ENCODE measurements around the gene INPP5A.
"Not testable (repeated sequence)": the region's sequence is repeated elsewhere in the genome, so short reads cannot be mapped to it uniquely, and the experiment has no call there.

The INPP5A gene, protein sequence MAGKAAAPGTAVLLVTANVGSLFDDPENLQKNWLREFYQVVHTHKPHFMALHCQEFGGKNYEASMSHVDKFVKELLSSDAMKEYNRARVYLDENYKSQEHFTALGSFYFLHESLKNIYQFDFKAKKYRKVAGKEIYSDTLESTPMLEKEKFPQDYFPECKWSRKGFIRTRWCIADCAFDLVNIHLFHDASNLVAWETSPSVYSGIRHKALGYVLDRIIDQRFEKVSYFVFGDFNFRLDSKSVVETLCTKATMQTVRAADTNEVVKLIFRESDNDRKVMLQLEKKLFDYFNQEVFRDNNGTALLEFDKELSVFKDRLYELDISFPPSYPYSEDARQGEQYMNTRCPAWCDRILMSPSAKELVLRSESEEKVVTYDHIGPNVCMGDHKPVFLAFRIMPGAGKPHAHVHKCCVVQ

DNA sequence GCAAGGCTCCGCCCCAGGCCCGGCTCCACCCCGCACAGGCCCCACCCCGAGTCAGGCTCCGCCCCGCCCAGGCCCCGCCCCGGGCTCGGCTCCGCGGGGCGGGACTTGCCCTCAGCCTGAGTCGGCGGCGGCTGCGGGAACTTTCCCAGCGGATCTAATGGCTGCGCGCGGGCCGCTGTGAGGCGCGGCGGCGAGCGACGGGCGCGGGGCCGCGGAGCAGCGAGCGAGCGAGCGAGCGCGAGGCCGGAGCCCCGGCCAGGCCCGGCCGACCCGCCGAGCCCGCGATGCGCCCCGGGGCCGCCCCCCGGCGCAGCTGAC is at the start of gene INPP5A:
Gene INPP5A (plus strand): TSS at position 104 of the 318 bp plus-strand sequence. CDS start 310 bp downstream, outside the sequence.
- DNase-seq: no peak

DNA sequence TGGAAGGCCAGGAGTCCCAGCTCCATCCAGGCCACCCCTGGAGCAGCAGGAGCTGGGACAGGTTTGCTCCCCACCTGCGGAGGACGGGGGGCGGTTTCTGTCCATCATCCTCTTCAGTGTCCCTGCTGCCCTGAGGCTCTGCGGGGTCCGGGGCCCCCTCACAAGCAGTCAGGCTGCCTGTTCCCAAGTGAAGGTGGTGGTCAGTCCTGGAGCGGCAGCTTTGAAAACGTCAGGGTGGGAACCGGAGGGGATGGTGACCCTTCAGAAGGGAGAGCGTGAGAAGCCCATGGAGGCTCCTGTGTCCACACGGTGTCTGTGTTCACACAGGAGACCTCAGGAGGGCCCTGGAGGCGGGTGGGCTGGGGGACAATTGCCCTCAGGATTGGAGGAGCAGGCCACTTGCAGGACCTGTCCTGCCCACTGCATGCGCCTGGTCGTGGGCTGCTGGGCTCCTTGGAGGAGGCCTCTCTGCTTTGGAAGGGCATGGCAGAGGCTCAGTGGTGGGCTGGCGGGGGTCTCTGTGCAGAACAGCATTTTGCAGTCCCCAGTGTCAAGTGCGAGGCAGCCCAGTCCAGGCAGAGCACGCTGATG is 49.3 kb upstream of the INPP5A start:
- DNase-seq: no peak

DNA sequence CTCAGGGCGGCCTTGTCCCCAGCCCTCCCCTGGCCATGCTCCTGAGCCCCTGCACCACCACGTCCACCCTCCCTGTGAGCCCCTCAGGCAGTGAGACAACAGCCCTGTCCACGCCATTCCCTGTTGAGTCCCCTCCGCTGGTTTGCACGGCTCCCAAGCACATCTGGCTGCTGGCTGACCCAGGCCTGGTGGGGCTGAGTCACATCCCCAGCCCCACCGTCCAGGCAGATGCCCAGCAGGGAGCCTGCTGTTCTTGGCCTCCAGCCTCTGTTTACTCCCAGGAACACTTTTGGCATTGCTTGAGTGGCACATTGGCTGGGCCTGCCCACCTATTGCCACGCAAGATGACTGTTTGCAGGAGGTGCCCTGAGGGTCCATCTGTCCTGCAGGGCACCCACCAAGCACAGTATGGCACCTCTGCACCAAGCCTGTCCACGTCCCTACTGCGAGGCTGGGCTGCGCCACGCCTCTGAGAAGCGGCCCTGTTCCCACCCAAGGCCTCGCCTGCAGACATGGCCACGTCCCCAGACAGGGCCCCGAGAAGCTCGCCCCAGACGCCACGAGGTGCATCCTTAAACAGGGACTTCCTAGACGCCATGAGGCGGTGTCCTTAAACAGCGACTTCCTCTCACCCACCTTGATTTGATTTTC is 48.4 kb upstream of the INPP5A start:
- DNase-seq: peak; percentile 50

DNA sequence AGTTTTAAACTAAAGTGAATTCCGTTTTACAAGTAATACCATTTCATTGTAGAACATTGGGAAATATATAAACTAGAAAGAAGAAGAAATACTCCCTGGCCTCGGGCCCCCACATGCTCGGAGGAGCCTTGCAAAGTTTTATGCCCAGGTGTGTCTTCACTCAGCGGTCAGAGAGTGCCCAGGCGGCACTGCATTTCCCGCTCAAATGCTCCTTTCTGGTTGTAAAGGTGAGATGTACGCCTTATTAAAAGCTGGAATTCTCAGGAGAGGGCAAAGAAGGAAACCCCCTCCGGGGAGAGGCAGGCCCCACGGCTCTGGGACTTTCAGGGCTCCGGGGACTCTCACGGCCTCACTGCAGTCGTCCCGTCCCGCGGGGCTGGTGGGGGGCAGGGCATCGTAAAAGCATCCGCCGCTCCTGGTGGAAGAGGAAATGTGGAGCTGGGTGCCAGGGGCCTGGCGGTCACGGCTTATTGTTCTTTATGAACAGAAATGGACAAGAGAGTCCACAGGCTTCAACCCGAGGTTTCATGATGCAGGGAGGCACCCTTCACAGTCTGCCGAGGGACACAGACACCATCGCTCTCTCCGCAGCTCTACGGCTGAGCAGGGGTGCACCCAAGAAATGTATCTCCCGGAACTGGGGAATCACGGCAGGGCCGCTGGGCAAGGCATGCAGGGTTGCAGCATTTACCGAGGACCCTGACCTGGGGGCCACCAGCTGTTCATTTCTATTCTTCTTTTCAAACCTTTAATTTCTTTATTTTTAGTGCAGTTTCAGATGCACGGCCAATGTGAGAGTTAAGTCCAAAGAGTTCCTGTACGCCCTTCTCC is 47.7 kb upstream of the INPP5A start:
- no peak for DNase-seq

DNA sequence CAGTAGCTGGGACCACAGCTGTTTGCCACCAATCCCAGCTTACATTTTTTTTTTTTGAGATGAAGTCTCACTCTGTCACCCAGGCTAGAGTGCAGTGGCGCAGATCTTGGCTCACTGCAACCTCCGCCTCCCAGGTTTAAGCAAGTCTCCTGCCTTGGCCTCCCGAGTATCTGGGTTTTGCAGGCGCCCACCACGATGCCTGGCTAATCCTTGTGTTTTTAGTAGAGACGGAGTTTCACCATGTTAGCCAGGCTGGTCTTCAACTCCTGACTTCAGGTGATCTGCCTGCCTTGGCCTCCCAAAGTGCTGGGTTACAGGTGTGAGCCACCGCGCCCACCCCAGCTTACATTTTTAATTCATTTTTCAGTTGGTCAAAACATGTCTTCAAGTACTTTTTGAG is 46.1 kb upstream of the INPP5A start:
- DNase-seq: not testable (repeated sequence)

DNA sequence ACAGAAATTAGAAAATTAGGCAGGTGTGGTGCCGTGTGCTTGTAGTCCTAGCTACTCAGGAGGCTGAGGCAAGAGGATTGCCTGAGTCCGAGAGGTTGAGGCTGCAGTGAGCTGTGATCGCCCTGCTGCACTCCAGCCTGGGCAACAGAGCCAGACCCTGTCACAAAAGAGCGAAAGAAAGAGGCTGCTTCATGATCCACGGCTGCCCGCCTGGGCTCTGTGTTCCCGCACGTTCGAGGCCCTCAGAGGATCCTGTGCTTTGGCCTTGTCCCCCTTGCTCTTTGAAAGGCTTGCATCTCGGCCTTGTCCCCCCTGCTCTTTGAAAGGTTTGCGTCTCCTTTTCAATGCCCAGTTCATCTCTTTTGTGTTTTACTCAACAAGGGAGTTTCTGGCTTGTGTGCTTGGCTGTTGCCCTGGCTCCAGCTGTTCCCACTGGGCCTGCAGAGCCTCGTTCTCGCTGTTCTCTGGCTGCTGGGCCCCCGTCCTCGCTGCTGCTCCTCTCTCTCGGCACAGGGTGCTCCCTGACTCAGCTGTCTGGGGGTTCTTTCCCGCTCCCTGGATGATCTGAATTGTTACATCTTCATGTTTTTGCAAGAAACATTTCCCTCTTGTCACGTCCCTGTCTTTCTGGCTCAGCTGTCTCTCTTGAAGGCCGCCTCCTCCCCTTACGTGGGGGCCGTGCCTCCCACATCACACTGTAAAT is 45.1 kb upstream of the INPP5A start:
- no peak for DNase-seq

DNA sequence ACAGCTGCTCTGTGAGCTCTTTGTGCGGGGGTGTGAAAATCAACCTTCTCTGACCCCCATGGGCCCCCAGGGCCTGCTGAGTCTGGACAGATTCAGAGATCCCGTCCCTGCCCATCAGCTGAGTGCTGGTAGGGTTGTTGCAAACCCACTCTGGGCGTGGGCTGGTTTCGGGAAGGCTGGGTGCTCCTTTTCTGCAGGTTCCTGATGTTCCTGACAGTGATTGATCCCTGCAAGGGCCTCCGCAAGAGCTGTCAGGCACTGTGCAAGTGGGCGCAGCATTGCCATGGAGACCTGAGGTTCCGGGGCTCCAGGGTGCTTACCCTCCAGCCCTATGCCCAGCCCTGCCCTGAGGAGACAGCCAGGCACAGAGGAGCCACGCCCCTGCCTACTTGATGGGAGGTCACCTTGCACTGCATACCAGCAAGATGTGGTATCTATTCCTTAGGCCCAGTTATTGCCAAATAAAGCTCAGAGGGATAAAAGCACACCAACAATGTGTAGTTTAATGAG is 44.3 kb upstream of the INPP5A start:
- no peak for DNase-seq

DNA sequence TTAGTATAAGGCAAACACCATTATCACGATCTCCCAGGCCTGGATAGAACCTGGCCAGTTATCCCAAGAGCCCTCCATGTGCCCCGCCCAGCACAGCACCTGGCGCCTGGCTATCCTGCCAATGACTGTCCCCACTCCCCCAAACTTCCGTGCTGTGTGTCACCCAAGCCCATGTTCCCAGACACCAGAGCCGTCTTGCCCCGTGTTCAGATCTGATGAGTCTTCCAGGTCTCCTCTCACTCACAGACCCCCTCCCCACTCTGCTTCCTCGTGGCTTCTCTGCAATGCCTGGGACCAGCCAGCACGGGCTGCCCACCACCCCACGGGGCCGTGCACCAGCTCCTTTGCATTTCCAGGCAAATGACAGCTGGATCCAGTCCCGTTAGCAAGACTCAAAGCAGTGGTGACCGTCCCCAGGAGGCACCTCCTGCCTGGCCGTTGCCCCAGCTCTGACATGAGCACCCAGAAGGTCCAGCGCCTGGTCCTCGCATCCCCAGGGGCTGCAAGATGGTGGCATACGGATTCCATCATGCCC is 43.8 kb upstream of the INPP5A start:
- DNase-seq: no peak

DNA sequence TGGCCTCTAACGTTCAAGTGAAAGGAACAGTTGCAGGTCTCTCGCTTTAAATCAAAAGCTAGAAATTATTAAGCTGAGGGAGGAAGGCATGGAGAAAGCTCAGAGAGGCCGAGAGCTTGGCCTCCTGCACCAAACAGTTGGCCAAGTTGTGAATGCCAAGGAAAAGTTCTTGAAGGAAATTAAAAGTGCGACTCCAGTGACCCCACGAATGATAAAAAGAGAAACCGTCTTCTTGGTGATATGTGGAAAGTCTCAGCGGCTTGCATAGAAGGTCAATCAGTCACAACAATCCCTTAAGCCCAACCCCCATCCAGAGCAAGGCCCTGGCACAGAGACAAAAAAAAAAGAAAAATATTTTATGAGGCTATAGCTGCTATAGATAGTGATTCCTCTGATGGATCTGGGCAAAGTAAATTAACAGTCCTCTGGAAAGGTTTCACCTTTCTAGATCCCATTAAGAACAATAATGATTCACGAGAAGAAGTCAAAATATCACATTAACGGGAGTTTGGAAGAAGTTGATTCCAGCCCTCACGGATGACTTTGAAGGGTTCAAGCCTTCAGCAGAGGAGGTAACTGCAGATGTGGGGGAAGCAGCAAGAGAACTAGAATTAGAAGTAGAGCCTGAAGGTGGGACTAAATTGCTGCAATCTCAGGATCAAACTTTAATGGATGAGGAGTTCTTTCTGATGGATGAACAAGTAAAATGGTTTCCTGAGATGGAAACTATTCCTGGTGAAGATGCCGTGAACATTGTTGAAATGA is 42.5 kb upstream of the INPP5A start:
- DNase-seq: no peak

DNA sequence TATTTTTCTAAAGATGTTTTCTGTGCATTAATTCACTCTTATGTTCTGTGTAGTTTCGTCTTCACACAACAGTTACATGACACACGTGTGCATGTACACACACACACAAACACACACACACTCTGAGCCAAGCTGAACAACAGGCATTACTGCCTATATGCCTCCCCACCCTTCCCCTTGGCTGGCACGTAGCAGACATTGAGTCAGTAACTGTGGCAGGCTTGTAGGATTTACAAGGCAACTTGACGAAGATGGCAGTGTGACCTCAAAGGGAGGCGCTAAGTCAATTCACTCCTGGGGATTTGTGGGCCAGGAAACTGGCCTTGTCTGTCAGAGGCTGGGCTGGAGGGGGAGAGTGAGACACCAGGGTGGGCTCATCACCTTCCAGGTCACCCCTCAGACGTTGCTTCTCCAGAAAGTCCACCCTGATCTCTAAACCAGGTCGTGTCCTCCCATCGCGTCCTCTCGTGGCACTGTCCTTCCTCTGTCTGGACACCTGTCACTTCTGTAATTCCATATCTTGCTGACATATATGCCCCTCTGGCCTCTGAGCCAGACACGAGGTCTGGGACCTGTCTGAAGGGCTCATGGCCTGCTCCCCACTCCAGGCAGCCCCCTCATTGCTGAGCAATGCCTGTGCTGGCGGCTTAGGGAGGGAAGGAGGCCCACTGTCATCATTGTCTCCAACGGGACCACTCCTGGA is 41.1 kb upstream of the INPP5A start:
- no peak for DNase-seq

DNA sequence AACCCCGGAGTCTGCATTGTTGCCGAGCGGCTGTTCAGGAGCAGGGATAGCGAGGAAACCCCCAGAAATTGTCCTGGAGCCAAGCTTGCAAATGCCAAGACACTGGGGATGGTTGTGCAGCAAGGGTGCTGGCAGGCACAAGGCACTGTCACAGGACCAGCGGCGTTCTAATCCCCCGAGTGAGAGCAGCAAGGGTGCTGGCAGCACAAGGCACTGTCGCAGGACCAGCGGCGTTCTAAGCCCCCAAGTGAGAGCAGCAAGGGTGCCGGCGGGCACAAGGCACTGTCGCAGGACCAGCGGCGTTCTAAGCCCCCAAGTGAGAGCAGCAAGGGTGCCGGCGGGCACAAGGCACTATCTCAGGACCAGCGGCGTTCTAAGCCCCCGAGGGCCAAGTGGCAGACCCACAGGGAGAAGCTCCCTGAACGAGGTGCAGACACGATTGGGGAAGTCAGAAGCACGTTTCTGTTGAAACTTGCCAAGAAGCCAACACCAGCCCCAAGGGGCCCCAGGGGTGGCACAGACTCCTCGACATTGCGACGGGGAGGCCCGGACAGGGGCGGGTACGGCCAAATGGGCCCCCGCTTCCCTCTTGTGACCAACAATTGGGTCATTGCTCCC is 40.4 kb upstream of the INPP5A start:
- DNase-seq: no peak

DNA sequence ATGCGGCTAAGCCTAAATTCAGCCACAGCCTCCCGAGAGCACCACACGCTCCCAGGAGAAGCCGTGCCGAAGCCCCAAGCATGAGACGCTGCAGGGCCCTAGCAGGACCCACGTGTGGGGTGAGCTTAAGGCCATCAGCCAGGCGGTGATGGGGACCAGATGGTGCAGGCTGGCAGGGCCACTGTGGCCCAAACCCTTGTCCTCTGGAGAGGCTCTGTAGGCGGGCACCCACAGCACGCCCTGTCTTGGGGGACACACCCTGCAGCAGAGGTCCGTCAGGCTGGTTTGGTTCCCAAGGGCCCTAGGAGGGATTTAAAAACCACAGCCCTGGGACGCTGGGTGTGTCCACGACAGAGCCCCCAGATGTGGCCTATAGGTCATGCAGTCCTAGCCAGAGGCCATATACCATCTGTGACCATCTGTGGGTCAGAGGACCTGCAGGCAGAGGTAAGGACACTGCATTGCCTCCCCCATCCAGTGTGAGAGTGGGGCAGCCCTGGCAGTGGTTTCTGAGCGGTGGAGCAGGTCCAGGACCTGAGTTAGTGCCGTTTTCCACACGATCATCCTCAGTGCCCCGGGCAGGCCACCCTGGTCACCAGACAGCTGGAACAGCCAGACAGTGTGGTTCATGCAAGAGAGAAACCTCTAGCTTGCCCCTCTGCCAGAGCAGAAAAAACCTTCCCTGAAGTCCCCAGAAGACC is 39.6 kb upstream of the INPP5A start:
- DNase-seq: no peak

DNA sequence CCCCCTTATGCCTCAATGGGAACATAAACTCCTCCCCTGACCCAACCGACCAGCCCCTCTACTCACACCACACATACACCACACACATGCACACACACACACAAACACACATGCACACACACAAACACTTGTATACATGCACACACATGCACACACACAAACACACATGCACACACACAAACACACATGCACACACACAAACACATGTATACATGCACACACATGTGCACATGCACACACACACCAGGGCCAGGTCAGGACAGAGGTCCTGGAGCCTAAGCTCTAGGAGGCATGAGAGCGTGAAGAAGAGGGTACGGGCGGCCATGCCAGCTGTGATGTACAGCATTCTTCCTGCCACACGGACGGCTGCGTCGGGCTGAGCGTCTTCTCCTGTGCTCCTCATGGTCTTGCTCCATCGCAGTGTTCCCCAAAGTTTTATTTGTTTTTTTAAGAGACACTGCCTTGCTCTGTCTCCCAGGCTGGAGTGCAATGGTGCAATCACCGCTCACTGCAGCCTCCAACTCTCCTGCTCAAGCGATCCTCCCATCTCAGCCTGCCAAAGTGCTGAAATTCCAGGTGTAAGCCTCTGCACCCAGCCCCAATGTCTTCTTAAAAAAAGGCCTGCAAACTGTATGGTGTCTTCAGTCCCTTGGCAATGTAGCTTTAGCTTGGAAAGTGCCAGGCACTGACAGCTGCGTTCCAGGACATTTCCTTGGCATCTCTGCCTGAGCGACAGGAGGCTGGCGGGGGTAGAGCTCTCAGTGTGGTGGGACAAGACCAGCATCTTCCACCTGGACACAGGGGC is 38.8 kb upstream of the INPP5A start:
- DNase-seq: no peak

DNA sequence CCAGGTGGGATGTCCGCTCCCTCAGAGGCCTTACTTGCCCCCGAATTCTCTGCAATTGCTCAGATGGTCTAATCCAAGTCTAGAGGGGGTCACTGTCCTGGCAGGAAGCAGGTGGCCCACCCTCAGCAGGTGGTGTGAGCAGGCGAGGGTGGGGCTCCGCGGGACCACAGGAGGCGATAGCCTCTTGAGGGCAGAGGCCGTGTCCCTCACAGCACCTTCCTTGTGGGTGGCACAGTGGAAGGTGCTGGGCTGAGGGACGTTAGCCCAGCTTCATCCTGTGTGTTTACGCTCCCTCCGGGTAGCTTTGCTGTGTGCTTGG is 38.3 kb upstream of the INPP5A start:
- no peak for DNase-seq

DNA sequence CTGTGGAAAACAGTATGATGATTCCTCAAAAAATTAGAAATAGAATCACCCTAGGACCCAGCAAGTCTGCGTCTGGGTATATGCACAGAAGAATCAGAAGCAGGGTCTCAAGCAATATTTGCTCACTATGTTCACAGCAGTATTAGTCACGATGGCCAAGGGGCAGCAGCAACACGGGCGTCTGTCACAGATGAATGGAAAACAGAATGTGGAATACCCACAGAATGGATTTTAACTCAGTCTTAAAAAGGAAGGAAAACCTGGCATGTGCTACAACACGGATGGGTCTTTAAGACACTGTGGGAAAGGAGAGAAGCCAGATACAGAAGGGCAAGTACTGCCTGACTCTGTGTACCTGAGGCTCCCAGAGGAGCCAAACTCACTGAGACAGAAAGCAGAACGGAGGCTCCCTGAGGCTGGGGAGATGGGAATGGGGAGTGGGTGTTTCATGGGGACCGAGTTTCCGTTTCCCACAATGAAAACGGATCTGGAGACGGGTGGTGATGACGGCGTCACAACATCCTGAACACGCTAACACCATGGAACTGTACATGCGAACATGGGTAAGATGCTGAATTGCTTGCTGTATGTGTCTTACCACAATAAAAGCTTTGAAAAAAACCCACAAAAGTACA is 36.7 kb upstream of the INPP5A start:
- no peak for DNase-seq

DNA sequence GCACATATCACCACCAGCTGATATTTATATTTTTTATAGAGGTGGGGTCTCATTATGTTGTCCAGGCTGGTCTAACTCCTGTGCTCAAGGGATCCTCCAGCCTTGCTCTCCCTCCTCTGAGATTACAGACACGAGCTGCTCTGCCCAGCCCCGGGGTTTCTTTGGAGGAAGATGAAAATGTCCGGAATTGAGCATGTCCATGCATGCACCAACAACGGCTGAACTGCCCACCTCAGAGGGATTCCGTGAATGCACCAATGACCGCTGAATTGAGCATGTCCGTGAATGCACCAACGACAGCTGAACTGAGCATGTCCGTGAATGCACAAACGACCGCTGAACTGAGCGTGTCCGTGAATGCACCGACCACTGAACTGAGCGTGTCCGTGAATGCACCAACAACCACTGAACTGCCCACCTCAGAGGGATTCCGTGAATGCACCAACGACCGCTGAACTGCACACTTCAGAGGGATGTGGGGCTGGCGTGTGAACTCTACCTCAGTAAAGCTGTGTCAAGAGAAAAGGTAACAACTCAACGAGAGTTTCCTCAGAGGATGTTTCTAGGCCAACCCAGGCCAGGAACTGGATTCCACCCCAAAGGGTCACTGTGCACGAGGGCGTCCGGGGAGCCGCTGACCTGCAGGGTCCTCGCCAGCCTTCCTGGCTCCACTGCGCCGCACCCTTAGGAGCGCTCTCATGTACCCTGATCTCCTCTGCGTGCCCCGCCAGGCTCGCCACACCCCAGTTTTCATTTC is 34.9 kb upstream of the INPP5A start:
- no peak for DNase-seq

DNA sequence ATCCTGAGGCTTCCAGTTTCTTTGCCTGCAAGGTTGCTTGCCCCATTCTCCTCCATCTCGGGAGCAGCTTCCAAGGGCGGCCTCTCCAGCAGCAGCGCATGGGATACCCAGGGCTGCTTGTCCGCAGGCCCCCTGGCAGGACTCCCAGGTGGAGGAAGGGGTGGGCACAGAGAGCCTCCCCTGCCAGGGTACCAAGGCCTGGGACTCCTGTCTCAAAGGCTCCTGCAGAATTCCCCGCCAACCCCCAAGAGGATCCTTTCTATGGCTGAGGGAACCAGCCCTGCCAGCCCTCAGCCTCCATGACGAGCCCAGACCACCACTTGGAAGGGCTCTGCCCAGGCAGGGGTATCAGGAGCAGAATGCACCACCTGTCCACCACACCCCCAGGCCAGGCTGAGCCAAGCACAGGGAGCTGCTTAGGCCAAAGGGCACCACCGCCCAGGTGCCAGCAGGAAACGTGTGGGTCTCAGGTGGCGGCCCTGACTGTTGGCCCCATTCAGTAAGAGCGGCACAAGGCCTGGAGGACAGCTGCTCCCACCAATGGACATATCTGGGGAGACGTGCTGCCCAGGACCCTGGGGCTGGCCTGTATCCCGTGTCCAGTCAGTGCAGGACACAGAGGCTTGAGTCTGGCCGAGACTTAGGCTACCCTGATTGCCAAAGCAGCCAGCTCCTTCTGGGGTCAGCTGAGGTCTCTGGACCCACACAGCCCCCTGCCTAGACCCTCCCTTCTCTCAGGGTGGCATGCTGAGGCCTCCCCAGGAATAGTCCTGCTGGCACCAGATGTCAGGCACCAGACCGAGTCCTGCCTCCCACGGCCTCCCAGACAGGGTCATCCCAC is 33.8 kb upstream of the INPP5A start:
- DNase-seq: no peak
